ENCODE results near the gene PLCB4.

- TF ChIP-seq CTCF (conservative IDR thresholded peaks at IDR 0.05) (no peak), EZH2 (IDR thresholded peaks at IDR 0.05; ENCODE audit: low read depth) (no peak)
Observed at GRCh38 chr20:9294041-9294440, 225.2 kb downstream of the PLCB4 start.

All from PC-9 (cell line).